ENCODE results near the gene PTDSS2. TPM values are rescaled to one million over a fixed set of nuclear protein-coding genes. Genes with fewer than 3 reads are reported as not detected.
"Not testable (repeated sequence)": the region's sequence is repeated elsewhere in the genome, so short reads cannot be mapped to it uniquely, and the experiment has no call there.

The PTDSS2 gene
- total RNA-seq, 1 donor from 2014 or later, result 185 TPM

DNA sequence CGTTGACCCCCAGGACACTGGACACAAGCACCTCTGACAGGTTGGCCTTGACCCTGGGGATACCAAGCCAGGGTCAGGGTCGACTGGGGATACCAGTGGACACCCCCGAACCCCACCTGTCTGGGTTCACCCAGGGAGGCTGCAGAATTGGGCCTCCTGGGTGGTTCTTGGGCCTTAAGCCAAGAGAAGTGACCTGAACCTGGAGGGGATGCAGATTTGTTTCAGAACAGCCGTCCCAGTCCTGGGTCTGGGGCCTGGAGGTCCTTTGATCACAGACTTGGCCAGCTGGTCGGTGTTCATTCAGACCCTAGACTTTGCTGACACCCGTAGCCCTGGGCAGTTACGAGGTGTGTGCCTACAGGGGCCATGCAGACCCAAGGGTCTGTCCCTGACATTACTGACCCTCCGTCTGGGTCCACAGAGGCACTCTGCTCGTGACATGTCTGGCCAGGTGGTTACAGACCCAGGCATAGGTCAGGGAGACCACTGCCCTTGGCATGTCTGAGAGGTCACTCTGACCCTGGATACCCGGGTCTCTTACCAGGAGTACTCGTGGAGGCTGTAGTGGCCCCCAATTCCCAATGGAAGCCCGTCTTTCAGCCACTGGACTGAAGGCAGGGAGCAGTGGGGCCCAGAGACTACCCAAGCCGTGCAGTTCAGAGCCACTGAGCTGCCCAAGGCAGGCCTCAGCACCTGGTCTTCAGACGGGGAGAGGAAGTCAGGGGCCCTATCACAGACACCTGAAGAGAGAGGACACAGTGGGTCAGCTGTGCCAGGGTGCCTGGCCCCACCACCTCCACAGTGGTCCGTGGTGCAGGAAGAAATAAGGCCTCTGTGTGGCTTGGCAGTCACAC, 41.7 kb upstream of the PTDSS2 start:
- DNase-seq (ENCODE audit: low spot score in 2 of 2), result no peak
- no peaks in the 10 kb centered on the region for H3K27me3 ChIP-seq
- no peak overlapping the region for H3K27ac ChIP-seq
- no peaks in the 10 kb centered on the region for H3K36me3 ChIP-seq
- TF ChIP-seq, protein P1, sequence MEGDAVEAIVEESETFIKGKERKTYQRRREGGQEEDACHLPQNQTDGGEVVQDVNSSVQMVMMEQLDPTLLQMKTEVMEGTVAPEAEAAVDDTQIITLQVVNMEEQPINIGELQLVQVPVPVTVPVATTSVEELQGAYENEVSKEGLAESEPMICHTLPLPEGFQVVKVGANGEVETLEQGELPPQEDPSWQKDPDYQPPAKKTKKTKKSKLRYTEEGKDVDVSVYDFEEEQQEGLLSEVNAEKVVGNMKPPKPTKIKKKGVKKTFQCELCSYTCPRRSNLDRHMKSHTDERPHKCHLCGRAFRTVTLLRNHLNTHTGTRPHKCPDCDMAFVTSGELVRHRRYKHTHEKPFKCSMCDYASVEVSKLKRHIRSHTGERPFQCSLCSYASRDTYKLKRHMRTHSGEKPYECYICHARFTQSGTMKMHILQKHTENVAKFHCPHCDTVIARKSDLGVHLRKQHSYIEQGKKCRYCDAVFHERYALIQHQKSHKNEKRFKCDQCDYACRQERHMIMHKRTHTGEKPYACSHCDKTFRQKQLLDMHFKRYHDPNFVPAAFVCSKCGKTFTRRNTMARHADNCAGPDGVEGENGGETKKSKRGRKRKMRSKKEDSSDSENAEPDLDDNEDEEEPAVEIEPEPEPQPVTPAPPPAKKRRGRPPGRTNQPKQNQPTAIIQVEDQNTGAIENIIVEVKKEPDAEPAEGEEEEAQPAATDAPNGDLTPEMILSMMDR (IDR thresholded peaks at IDR 0.05), result no peak
- intact Hi-C loops (cut with DNase I), result no loop called here
- H3K9me3 ChIP-seq, result no peaks in the 10 kb centered on the region
- H3K4me3 ChIP-seq, result no peak overlapping the region
- peaks cover 6 to 8% of the 10 kb centered on the region in 2 donors for H3K4me1 ChIP-seq

DNA sequence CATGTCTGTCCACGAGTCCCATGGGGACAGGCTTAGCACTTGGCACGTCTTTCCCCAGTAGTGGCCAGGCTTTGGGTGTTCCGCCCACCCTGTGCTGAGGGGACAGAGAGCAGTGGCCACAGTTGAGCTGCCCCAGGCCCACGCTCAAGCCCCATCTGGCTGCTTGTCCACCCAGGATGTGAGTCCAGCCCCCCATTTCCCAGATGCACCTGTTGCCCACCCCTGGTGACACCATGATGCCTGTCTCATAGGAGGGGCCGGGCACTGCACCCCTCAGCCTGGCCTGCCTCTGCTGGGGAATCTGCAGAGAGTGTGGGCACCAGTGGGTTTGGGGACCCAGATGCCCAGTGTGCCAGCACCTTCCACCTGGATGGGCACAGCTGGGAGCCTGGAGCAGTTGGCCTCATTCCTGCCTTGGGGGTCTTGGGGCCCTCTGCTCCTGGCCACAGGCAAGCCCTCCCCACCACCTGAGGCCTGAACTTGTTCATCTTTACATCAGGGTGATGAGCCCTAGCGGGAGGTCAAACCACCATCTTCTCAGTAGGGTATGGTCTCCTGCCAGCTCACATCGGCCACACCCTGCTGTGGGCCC, 41.0 kb upstream of the PTDSS2 start:
- Histone ChIP-seq H3K27ac (no peak overlapping the region), H3K4me3 (no peak overlapping the region), H3K4me1 (peaks cover 6 to 8% of the 10 kb centered on the region in 2 donors), H3K36me3 (no peaks in the 10 kb centered on the region), H3K27me3 (no peaks in the 10 kb centered on the region), H3K9me3 (no peaks in the 10 kb centered on the region)
- TF ChIP-seq, protein P1 (IDR thresholded peaks at IDR 0.05), result no peak
- intact Hi-C loops (cut with DNase I), result no loop called here
- DNase-seq (ENCODE audit: low spot score in 2 of 2), result no peak

DNA sequence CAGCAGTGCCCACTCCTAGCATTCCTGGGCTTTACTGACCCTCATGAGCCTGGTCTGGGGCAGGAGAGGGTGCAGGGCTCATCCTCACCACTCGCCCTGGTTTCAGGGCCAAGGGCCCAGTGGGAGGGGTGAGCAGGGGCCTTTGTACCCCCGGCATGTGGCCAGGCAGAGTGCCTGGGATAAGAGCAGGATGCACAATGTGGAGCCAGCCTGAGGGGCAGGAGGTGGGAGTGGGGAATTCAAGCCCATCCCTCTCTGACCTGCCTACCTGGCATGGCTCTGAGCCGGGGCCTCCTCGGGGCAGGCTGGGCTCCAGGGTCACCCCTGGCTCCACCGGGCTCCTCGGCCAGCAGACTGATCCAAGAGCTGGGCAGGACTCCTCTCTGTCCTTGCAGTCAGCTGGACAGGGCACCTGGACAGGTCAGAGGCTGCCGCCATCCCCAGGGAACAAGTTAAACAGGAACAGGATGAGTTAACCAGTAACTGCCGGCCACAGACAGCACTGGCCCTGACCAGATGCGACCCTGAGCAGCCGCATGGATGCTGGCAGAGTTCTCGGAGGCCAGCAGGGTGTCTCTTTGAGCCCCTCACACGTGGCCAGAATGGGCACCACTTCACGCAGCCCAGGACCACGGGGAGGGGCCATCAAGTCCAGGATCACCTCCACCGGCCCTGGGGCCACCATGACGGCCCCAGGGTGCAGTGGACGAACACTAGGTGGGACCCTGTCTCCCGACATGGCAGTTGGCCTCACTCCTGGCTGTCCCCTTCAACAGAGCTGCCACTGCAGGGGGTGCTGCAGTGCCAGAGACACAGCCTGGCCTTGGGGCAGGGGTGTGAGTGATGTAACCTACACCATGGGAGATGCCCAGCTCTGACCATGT, 40.2 kb upstream of the PTDSS2 start:
- Histone ChIP-seq H3K27ac (no peak overlapping the region), H3K4me3 (no peak overlapping the region), H3K4me1 (peaks cover 6 to 8% of the 10 kb centered on the region in 2 donors), H3K27me3 (no peaks in the 10 kb centered on the region), H3K36me3 (no peaks in the 10 kb centered on the region), H3K9me3 (no peaks in the 10 kb centered on the region)
- intact Hi-C loops (cut with DNase I), result no loop called here
- TF ChIP-seq, protein P1 (IDR thresholded peaks at IDR 0.05), result no peak
- no peak for DNase-seq (ENCODE audit: low spot score in 2 of 2)

DNA sequence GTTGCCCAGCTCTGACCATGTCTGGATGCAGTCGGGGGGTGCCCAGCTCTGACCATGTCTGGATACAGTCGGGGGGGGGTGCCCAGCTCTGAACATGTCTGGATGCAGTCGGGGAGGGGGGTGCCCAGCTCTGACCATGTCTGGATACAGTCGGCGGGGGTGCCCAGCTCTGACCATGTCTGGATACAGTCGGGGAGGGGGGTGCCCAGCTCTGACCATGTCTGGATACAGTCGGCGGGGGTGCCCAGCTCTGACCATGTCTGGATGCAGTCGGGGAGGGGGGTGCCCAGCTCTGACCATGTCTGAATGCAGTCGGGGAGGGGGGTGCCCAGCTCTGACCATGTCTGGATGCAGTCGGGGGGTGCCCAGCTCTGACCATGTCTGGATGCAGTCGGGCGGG, 39.4 kb upstream of the PTDSS2 start:
- intact Hi-C loops (cut with DNase I); DNase-seq (ENCODE audit: low spot score in 2 of 2); H3K4me3 ChIP-seq; H3K36me3 ChIP-seq; H3K4me1 ChIP-seq; H3K9me3 ChIP-seq; H3K27me3 ChIP-seq; H3K27ac ChIP-seq: not testable (repeated sequence)

DNA sequence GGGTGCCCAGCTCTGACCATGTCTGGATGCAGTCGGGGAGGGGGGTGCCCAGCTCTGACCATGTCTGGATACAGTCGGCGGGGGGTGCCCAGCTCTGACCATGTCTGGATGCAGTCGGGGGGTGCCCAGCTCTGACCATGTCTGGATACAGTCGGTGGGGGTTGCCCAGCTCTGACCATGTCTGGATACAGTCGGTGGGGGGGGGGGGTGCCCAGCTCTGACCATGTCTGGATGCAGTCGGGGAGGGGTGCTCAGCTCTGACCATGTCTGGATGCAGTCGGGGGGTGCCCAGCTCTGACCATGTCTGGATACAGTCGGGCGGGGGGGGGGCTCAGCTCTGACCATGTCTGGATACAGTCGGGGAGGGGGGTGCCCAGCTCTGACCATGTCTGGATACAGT, 38.6 kb upstream of the PTDSS2 start:
- H3K27me3 ChIP-seq; intact Hi-C loops (cut with DNase I); H3K4me3 ChIP-seq; H3K36me3 ChIP-seq; H3K4me1 ChIP-seq; H3K9me3 ChIP-seq; H3K27ac ChIP-seq: not testable (repeated sequence)
- peak in 1 of 2 donors; percentile 6 for DNase-seq (ENCODE audit: low spot score in 2 of 2)

DNA sequence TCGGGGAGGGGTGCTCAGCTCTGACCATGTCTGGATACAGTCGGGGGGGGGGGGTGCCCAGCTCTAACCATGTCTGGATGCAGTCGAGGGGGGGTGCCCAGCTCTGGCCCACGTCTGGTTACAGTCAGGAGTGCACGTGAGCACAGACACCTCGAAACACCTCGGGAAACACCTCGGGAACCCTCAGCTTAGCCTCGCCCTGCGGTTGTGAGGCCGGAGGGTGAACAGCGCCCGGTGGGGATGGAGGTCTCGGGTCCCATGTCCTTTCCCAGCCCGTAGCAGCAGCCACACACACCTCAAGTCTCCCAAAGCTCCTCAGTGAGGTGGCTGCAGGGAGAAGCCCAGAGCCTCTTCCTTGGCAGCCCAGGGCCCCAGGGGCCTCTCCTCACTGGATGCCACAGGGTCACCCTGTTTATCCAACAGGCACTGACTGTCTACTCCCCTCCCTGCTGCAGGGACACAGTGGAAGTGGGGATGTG, 37.4 kb upstream of the PTDSS2 start:
- TF ChIP-seq, protein P1 (IDR thresholded peaks at IDR 0.05), result no peak
- Histone ChIP-seq H3K4me1 (no peaks in the 10 kb centered on the region), H3K9me3 (no peaks in the 10 kb centered on the region), H3K36me3 (no peaks in the 10 kb centered on the region), H3K4me3 (no peak overlapping the region), H3K27me3 (peaks cover 8% of the 10 kb centered on the region), H3K27ac (no peak overlapping the region)
- intact Hi-C loops (cut with DNase I), result no loop called here
- DNase-seq (ENCODE audit: low spot score in 2 of 2), result peak in 1 of 2 donors; percentile 6
